ENCODE measurements around the gene ALDH4A1.
"Not testable (repeated sequence)": the region's sequence is repeated elsewhere in the genome, so short reads cannot be mapped to it uniquely, and the experiment has no call there.

Gene ALDH4A1

GRCh38 chr1:18856435-18856834 lies 45.9 kb downstream of the ALDH4A1 start:
- Histone ChIP-seq H3K9me3 (ENCODE audit: control insufficient read depth, low read length) (no peaks in the 10 kb centered on the region), H3K36me3 (ENCODE audit: control insufficient read depth, insufficient read depth, low read length, severe bottlenecking) (no peaks in the 10 kb centered on the region), H3K4me3 (ENCODE audit: low read length) (no peak overlapping the region), H3K27me3 (replicated peaks; ENCODE audit: control insufficient read depth, insufficient read depth, low read length) (peaks cover 41% of the 10 kb centered on the region), H3K4me1 (ENCODE audit: control insufficient read depth, insufficient read depth, low read length) (no peaks in the 10 kb centered on the region), H3K9ac (ENCODE audit: low read length) (no peak overlapping the region)
- no peak for DNase-seq (ENCODE audit: low read depth)

GRCh38 chr1:18855573-18855972 lies 46.8 kb downstream of the ALDH4A1 start:
- H3K4me1 ChIP-seq (ENCODE audit: control insufficient read depth, insufficient read depth, low read length) = no peaks in the 10 kb centered on the region
- no peaks in the 10 kb centered on the region for H3K9me3 ChIP-seq (ENCODE audit: control insufficient read depth, low read length)
- no peak overlapping the region for H3K9ac ChIP-seq (ENCODE audit: low read length)
- no peaks in the 10 kb centered on the region for H3K36me3 ChIP-seq (ENCODE audit: control insufficient read depth, insufficient read depth, low read length, severe bottlenecking)
- peaks cover 46% of the 10 kb centered on the region for H3K27me3 ChIP-seq (replicated peaks; ENCODE audit: control insufficient read depth, insufficient read depth, low read length)
- H3K4me3 ChIP-seq (ENCODE audit: low read length) = no peak overlapping the region
- no peak for DNase-seq (ENCODE audit: low read depth)

DNA sequence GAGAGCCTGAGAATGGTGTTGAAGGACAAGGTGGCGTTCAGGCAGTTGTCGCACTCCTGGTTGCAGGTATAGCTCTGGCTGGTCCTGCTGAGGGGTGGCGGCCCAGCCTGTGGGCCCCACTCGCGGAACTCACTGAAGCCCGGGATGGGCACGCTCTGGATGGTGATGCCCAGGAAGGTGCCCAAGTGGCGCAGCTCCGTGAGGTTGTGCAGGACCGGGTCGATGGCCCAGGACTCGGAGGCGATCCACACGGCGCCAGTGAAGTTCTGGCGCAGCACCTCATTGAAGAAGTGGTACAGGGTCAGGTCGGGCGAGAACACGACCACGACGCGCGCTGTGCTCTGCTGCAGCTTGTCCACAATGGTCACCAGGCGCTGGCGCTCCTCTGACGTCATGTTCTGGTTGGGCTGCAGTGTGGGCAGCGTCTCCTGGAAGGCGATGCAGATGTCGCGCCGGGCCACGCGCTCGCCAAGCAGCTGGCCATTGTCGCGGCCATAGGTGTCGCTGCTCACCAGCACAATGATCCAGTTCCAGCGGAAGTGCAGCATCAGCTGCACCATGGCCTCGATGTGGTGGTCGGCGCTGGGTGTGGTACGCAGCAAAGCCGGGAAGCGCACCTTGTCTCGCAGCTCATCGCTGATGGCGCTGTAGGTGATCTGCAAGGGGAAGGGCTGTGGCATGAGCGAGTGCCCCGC lies 47.9 kb downstream of the ALDH4A1 start:
- no peaks in the 10 kb centered on the region for H3K9me3 ChIP-seq (ENCODE audit: control insufficient read depth, low read length)
- DNase-seq (ENCODE audit: low read depth) = no peak
- no peak overlapping the region for H3K9ac ChIP-seq (ENCODE audit: low read length)
- H3K4me1 ChIP-seq (ENCODE audit: control insufficient read depth, insufficient read depth, low read length) = no peaks in the 10 kb centered on the region
- no peak overlapping the region for H3K4me3 ChIP-seq (ENCODE audit: low read length)
- H3K36me3 ChIP-seq (ENCODE audit: control insufficient read depth, insufficient read depth, low read length, severe bottlenecking) = no peaks in the 10 kb centered on the region
- H3K27me3 ChIP-seq (replicated peaks; ENCODE audit: control insufficient read depth, insufficient read depth, low read length) = peaks cover 50% of the 10 kb centered on the region

GRCh38 chr1:18852501-18852900 lies 49.9 kb downstream of the ALDH4A1 start:
- peaks cover 7% of the 10 kb centered on the region for H3K9me3 ChIP-seq (ENCODE audit: control insufficient read depth, low read length)
- DNase-seq (ENCODE audit: low read depth) = no peak
- no peak overlapping the region for H3K4me3 ChIP-seq (ENCODE audit: low read length)
- H3K9ac ChIP-seq (ENCODE audit: low read length) = no peak overlapping the region
- no peaks in the 10 kb centered on the region for H3K36me3 ChIP-seq (ENCODE audit: control insufficient read depth, insufficient read depth, low read length, severe bottlenecking)
- peaks cover 61% of the 10 kb centered on the region for H3K27me3 ChIP-seq (replicated peaks; ENCODE audit: control insufficient read depth, insufficient read depth, low read length)
- H3K4me1 ChIP-seq (ENCODE audit: control insufficient read depth, insufficient read depth, low read length) = no peaks in the 10 kb centered on the region

DNA sequence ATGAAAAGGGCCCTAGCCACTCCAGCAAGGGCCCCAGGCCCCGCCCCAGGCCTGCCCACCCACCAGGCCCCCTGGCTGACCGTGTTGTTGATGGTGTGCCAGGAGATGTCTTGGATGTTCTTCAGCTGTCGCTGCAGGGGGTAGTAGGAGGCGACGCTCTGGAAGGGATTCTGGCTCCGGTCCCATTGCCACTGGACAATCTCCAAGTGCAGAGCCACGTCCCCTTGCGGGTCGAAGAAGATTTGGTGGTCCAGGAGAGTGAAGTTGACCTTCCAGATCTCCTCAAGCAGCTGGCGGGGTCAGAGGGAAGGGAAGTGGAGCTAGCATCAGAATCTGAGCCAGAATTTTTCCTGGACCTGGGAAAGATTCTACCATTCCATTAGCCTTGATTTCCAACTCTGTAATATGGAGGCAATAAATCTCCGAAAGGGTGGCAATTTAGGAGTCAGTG lies 53.1 kb downstream of the ALDH4A1 start:
- Histone ChIP-seq H3K4me1 (ENCODE audit: control insufficient read depth, insufficient read depth, low read length) (no peaks in the 10 kb centered on the region), H3K9me3 (ENCODE audit: control insufficient read depth, low read length) (peaks cover 33% of the 10 kb centered on the region), H3K9ac (ENCODE audit: low read length) (no peak overlapping the region), H3K27me3 (replicated peaks; ENCODE audit: control insufficient read depth, insufficient read depth, low read length) (peaks cover 58% of the 10 kb centered on the region), H3K36me3 (ENCODE audit: control insufficient read depth, insufficient read depth, low read length, severe bottlenecking) (no peaks in the 10 kb centered on the region), H3K4me3 (ENCODE audit: low read length) (no peak overlapping the region)
- DNase-seq (ENCODE audit: low read depth) = no peak

GRCh38 chr1:18847723-18848122 lies 54.6 kb downstream of the ALDH4A1 start:
- H3K4me3 ChIP-seq (ENCODE audit: low read length); H3K9ac ChIP-seq (ENCODE audit: low read length); H3K36me3 ChIP-seq (ENCODE audit: control insufficient read depth, insufficient read depth, low read length, severe bottlenecking); H3K4me1 ChIP-seq (ENCODE audit: control insufficient read depth, insufficient read depth, low read length); DNase-seq (ENCODE audit: low read depth): not testable (repeated sequence)
- Histone ChIP-seq H3K27me3 (replicated peaks; ENCODE audit: control insufficient read depth, insufficient read depth, low read length) (peaks cover 60% of the 10 kb centered on the region), H3K9me3 (ENCODE audit: control insufficient read depth, low read length) (peaks cover 35% of the 10 kb centered on the region)

DNA sequence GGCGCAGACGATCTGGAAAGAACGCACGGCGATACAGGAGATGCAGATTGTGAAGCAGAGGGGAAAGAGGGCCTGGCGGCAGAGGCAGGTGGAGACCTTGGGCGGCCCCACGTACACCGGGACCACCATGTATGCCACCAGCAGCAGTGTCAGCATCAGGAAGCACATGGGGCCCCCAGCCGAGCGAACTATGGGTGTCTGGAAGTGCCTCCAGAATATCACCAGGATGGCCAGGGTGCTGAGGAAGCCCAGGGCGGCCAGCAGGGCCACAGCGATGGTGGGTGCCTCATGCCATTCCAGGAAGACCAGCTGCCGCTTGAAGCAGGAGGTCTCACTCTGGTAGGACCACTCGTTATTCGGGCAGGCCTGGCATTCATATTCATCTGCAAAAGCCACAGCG lies 62.2 kb downstream of the ALDH4A1 start:
- Histone ChIP-seq H3K36me3 (ENCODE audit: control insufficient read depth, insufficient read depth, low read length, severe bottlenecking) (no peaks in the 10 kb centered on the region), H3K9ac (ENCODE audit: low read length) (no peak overlapping the region), H3K27me3 (replicated peaks; ENCODE audit: control insufficient read depth, insufficient read depth, low read length) (peaks cover 41% of the 10 kb centered on the region), H3K4me3 (ENCODE audit: low read length) (no peak overlapping the region), H3K9me3 (ENCODE audit: control insufficient read depth, low read length) (peaks cover 18% of the 10 kb centered on the region), H3K4me1 (ENCODE audit: control insufficient read depth, insufficient read depth, low read length) (no peaks in the 10 kb centered on the region)
- no peak for DNase-seq (ENCODE audit: low read depth)

GRCh38 chr1:18836654-18837053 lies 65.7 kb downstream of the ALDH4A1 start:
- peaks cover 42% of the 10 kb centered on the region for H3K27me3 ChIP-seq (replicated peaks; ENCODE audit: control insufficient read depth, insufficient read depth, low read length)
- no peak for DNase-seq (ENCODE audit: low read depth)
- peaks cover 9% of the 10 kb centered on the region for H3K9me3 ChIP-seq (ENCODE audit: control insufficient read depth, low read length)
- no peak overlapping the region for H3K4me3 ChIP-seq (ENCODE audit: low read length)
- no peaks in the 10 kb centered on the region for H3K4me1 ChIP-seq (ENCODE audit: control insufficient read depth, insufficient read depth, low read length)
- no peaks in the 10 kb centered on the region for H3K36me3 ChIP-seq (ENCODE audit: control insufficient read depth, insufficient read depth, low read length, severe bottlenecking)
- no peak overlapping the region for H3K9ac ChIP-seq (ENCODE audit: low read length)

DNA sequence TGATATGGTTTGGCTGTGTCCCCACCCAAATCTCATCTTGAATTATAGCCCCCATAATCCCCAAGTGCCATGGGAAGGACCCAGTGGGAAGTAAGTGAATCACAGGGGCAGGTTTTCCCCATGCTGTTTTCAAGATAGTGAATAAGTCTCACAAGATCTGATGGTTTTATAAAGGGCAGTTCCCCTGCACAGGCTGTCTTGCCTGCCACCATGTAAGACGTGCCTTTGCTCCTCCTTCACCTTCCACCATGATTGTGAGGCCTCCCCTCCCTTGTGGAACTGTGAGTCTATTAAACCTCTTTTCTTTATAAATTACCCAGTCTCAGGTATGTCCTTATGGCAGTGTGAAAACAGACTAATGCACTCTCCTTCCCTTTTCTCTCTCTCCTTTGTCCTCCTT lies 70.0 kb downstream of the ALDH4A1 start:
- not testable (repeated sequence) for DNase-seq (ENCODE audit: low read depth); H3K4me3 ChIP-seq (ENCODE audit: low read length); H3K4me1 ChIP-seq (ENCODE audit: control insufficient read depth, insufficient read depth, low read length); H3K9ac ChIP-seq (ENCODE audit: low read length); H3K36me3 ChIP-seq (ENCODE audit: control insufficient read depth, insufficient read depth, low read length, severe bottlenecking)
- peaks cover 36% of the 10 kb centered on the region for H3K27me3 ChIP-seq (replicated peaks; ENCODE audit: control insufficient read depth, insufficient read depth, low read length)
- peaks cover 29% of the 10 kb centered on the region for H3K9me3 ChIP-seq (ENCODE audit: control insufficient read depth, low read length)

- peaks cover 43% of the 10 kb centered on the region for H3K27me3 ChIP-seq (replicated peaks; ENCODE audit: control insufficient read depth, insufficient read depth, low read length)
- no peak for DNase-seq (ENCODE audit: low read depth)
- H3K4me3 ChIP-seq (ENCODE audit: low read length) = no peak overlapping the region
Observed at GRCh38 chr1:18831656-18832055, 70.7 kb downstream of the ALDH4A1 start.

DNA sequence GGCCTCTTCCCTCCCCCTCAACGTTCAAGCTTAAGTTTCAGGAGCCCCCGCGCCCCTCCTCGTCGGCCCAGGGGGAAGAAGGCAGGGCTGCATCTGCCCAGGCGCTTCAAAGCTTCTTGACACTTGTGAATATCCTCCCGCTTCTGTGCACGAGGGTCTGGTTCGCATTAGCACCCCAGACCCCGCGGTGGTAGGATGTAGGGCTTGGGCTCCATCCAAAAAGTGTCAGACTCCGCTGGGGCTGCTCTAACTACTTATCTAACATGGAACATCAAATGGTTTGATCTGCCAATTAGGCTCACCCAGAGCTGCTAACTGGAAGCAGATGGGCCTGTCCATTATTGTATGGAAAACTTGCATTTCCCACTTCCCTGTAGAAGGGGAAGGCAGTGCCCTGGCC lies 71.8 kb downstream of the ALDH4A1 start:
- Histone ChIP-seq H3K4me3 (ENCODE audit: low read length) (no peak overlapping the region), H3K4me1 (ENCODE audit: control insufficient read depth, insufficient read depth, low read length) (no peaks in the 10 kb centered on the region), H3K9me3 (ENCODE audit: control insufficient read depth, low read length) (peaks cover 39% of the 10 kb centered on the region), H3K36me3 (ENCODE audit: control insufficient read depth, insufficient read depth, low read length, severe bottlenecking) (no peaks in the 10 kb centered on the region), H3K27me3 (replicated peaks; ENCODE audit: control insufficient read depth, insufficient read depth, low read length) (peaks cover 39% of the 10 kb centered on the region), H3K9ac (ENCODE audit: low read length) (no peak overlapping the region)
- DNase-seq (ENCODE audit: low read depth) = no peak

More at GRCh38 chr1:18831656-18832055, 70.7 kb downstream of the ALDH4A1 start:
- Histone ChIP-seq H3K9me3 (ENCODE audit: control insufficient read depth, low read length) (peaks cover 35% of the 10 kb centered on the region), H3K4me1 (ENCODE audit: control insufficient read depth, insufficient read depth, low read length) (no peaks in the 10 kb centered on the region), H3K36me3 (ENCODE audit: control insufficient read depth, insufficient read depth, low read length, severe bottlenecking) (no peaks in the 10 kb centered on the region), H3K9ac (ENCODE audit: low read length) (no peak overlapping the region)

DNA sequence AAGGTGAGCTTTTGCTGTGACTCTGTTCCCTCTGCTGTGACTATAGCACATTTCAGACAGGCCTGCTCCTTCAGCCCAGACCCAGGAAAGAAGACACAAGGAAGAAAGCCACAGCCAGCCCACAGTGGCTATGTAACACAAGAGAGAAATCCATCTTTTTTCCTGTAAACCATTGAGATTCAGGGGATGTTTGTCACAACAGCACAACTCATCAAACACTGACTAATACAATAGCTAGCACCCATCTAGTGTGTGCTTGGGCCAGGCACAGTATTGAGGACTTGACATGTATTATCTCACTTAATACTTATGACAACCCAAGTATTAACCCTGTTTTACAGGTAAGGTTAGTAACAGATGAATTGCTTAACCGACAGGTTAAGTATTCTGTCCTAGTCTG lies 72.7 kb downstream of the ALDH4A1 start:
- Histone ChIP-seq H3K9me3 (ENCODE audit: control insufficient read depth, low read length) (peaks cover 39% of the 10 kb centered on the region), H3K9ac (ENCODE audit: low read length) (no peak overlapping the region), H3K36me3 (ENCODE audit: control insufficient read depth, insufficient read depth, low read length, severe bottlenecking) (no peaks in the 10 kb centered on the region), H3K4me3 (ENCODE audit: low read length) (no peak overlapping the region), H3K4me1 (ENCODE audit: control insufficient read depth, insufficient read depth, low read length) (no peaks in the 10 kb centered on the region), H3K27me3 (replicated peaks; ENCODE audit: control insufficient read depth, insufficient read depth, low read length) (peaks cover 34% of the 10 kb centered on the region)
- DNase-seq (ENCODE audit: low read depth) = no peak
